H9 (cell line): Measurements from ENCODE around the gene KCNMA1. TPM values are rescaled to one million over a fixed set of nuclear protein-coding genes. Genes with fewer than 3 reads are reported as not detected.

Experiments
- DNase-seq: peaks from one replicate; pipeline ENCODE4 v3.0.0-alpha.2; 2017
- H2AFZ ChIP-seq: one replicate; pipeline ENCODE4 v1.6.1; 2013; ENCODE audit warnings: mild to moderate bottlenecking, low read length, control low read depth, moderate library complexity
- H2AK5ac ChIP-seq: 2 replicates; pipeline ENCODE4 v1.6.1; 2013; ENCODE audit warnings: low read length, control low read depth, mixed read lengths; ENCODE audit not compliant: insufficient read length
- H2BK120ac ChIP-seq: one replicate; pipeline ENCODE4 v1.6.1; 2013; ENCODE audit warnings: low read depth, mild to moderate bottlenecking, low read length, control low read depth, inconsistent platforms; ENCODE audit not compliant: poor library complexity, severe bottlenecking
- H2BK12ac ChIP-seq: 2 replicates; pipeline ENCODE4 v1.6.1; 2013; ENCODE audit warnings: low read length, control low read depth, mixed read lengths, low read depth; ENCODE audit not compliant: insufficient read length
- H2BK15ac ChIP-seq: 2 replicates; pipeline ENCODE4 v1.6.1; 2013; ENCODE audit warnings: low read depth, low read length, control low read depth
- H2BK20ac ChIP-seq: one replicate; pipeline ENCODE4 v1.6.1; 2013; ENCODE audit warnings: low read depth, mild to moderate bottlenecking, low read length, control low read depth, inconsistent platforms; ENCODE audit not compliant: poor library complexity, severe bottlenecking
- H2BK5ac ChIP-seq: 2 replicates; pipeline ENCODE4 v1.6.1; 2013; ENCODE audit warnings: low read length, control low read depth, mixed read lengths; ENCODE audit not compliant: insufficient read length
- H3K14ac ChIP-seq: 2 replicates; pipeline ENCODE4 v1.6.1; 2013; ENCODE audit warnings: low read length, control low read depth; ENCODE audit not compliant: insufficient read depth
- H3K18ac ChIP-seq: 2 replicates; pipeline ENCODE4 v1.6.1; 2013; ENCODE audit warnings: low read depth, mild to moderate bottlenecking, mixed read lengths, low read length, control low read depth; ENCODE audit not compliant: insufficient read length
- H3K23ac ChIP-seq: 2 replicates; pipeline ENCODE4 v1.6.1; 2013; ENCODE audit warnings: low read length, control low read depth, mixed read lengths, low read depth; ENCODE audit not compliant: insufficient read length
- H3K23me2 ChIP-seq: 2 replicates; pipeline ENCODE4 v1.6.1; 2013; ENCODE audit warnings: low read depth, mild to moderate bottlenecking, mixed read lengths, low read length, control low read depth; ENCODE audit not compliant: insufficient read length, poor library complexity, severe bottlenecking
- H3K27ac ChIP-seq: 2 replicates; pipeline ENCODE4 v1.5.1; 2013; ENCODE audit warnings: low read length, control low read depth, mixed read lengths, low read depth; ENCODE audit not compliant: insufficient read length
- H3K27me3 ChIP-seq: 2 replicates; pipeline ENCODE4 v1.6.1; 2013; ENCODE audit warnings: low read length, control low read depth, inconsistent platforms; ENCODE audit not compliant: insufficient read depth
- H3K4ac ChIP-seq: 2 replicates; pipeline ENCODE4 v1.6.1; 2013; ENCODE audit warnings: low read depth, mild to moderate bottlenecking, control low read depth, inconsistent platforms, low read length, moderate library complexity
- H3K4me1 ChIP-seq: 2 replicates; pipeline ENCODE4 v1.6.1; 2013; ENCODE audit warnings: low read length, control low read depth, inconsistent platforms; ENCODE audit not compliant: insufficient read depth
- H3K4me2 ChIP-seq: 2 replicates; pipeline ENCODE4 v1.6.1; 2013; ENCODE audit warnings: low read length, control low read depth, mixed read lengths; ENCODE audit not compliant: insufficient read length, insufficient read depth
- H3K56ac ChIP-seq: 2 replicates; pipeline ENCODE4 v1.6.1; 2013; ENCODE audit warnings: low read depth, mild to moderate bottlenecking, mixed read lengths, low read length, control low read depth; ENCODE audit not compliant: insufficient read length
- H3K79me1 ChIP-seq: 2 replicates; pipeline ENCODE4 v1.6.1; 2013; ENCODE audit warnings: low read depth, mild to moderate bottlenecking, moderate library complexity, low read length, control low read depth, inconsistent platforms; ENCODE audit not compliant: insufficient read depth, poor library complexity, severe bottlenecking
- H3K79me2 ChIP-seq: 2 replicates; pipeline ENCODE4 v1.6.1; 2013; ENCODE audit warnings: low read length, control low read depth, inconsistent platforms; ENCODE audit not compliant: insufficient read depth
- H3K9ac ChIP-seq: 2 replicates; pipeline ENCODE4 v1.6.1; 2013; ENCODE audit warnings: low read length, control low read depth, mixed read lengths; ENCODE audit not compliant: insufficient read length; ENCODE audit errors: extremely low read depth
- H3K9me3 ChIP-seq: one replicate; pipeline ENCODE4 v1.6.1; 2013; ENCODE audit warnings: low read depth, low read length, inconsistent platforms; ENCODE audit not compliant: control insufficient read depth
- H3T11ph ChIP-seq: one replicate; pipeline ENCODE4 v1.6.1; 2013; ENCODE audit warnings: mild to moderate bottlenecking, low read length, control low read depth, inconsistent platforms
- H4K20me1 ChIP-seq: one replicate; pipeline ENCODE4 v1.6.1; 2013; ENCODE audit not compliant: control insufficient read depth, insufficient read length, insufficient read depth
- H4K5ac ChIP-seq: 2 replicates; pipeline ENCODE4 v1.6.1; 2013; ENCODE audit warnings: low read depth, mild to moderate bottlenecking, mixed read lengths, low read length, control low read depth; ENCODE audit not compliant: insufficient read length
- H4K8ac ChIP-seq: replicated peaks from 2 replicates; pipeline ENCODE4 v1.6.1; 2013; ENCODE audit warnings: low read length, control low read depth, mixed read lengths, low read depth; ENCODE audit not compliant: insufficient read length
- H4K91ac ChIP-seq: 2 replicates; pipeline ENCODE4 v1.6.1; 2013; ENCODE audit warnings: low read depth, mild to moderate bottlenecking, moderate library complexity, mixed read lengths, low read length, control low read depth; ENCODE audit not compliant: insufficient read length
- H3K27ac Mint-ChIP-seq, 3 experiments: 2 replicates in 2 of 3; 3 replicates in 1 of 3; pipeline ENCODE4 v1.8.0; 2020 to 2021; ENCODE audit warnings: mixed read lengths in 3 of 3, mild to moderate bottlenecking in 1 of 3, moderate library complexity in 1 of 3
- H3K27me3 Mint-ChIP-seq: 2 replicates; pipeline ENCODE4 v1.8.0; 2021; ENCODE audit warnings: low read depth, mild to moderate bottlenecking, moderate library complexity, mixed read lengths
- H3K36me3 Mint-ChIP-seq, 3 experiments: 2 replicates in 2 of 3; 3 replicates in 1 of 3; pipeline ENCODE4 v1.8.0; 2020 to 2021; ENCODE audit warnings: low read depth in 3 of 3, mixed read lengths in 3 of 3; ENCODE audit not compliant: insufficient read depth in 1 of 3
- H3K4me1 Mint-ChIP-seq, 2 experiments: 2 replicates each; pipeline ENCODE4 v1.8.0; 2020; ENCODE audit warnings: mixed read lengths in 2 of 2
- H3K4me3 Mint-ChIP-seq, 2 experiments: 2 replicates in 1 of 2; 3 replicates in 1 of 2; pipeline ENCODE4 v1.8.0; 2020 to 2021; ENCODE audit warnings: mild to moderate bottlenecking in 2 of 2, mixed read lengths in 2 of 2, moderate library complexity in 1 of 2
- H3K9me3 Mint-ChIP-seq, 2 experiments: 2 replicates in 1 of 2; 3 replicates in 1 of 2; pipeline ENCODE4 v1.8.0; 2020; ENCODE audit warnings: mild to moderate bottlenecking in 2 of 2, mixed read lengths in 2 of 2, moderate library complexity in 1 of 2
- CTCF ChIP-seq: fragments of 200-600 bp; sonication (generic); conservative IDR thresholded peaks from 3 replicates; pipeline ENCODE4 v1.8.0; 2021; ENCODE audit warnings: antibody characterized with exemption, mild to moderate bottlenecking
- WGBS: extraction: QIAGEN DNeasy Blood & Tissue Kit; methylation state at CpG from one replicate; pipeline ENCODE4 v1.1.7; 2013; ENCODE audit warnings: missing lambda C conversion rate, low lambda C conversion rate, mixed read lengths; ENCODE audit not compliant: insufficient read length; ENCODE audit errors: extremely low coverage; 5-methylcytosine and 5-hydroxymethylcytosine counted together
- total RNA-seq: library from RNA; stranded (reverse); gene quantifications from 2 replicates; pipeline ENCODE4 v1.2.1, GENCODE V29; 2021

Gene KCNMA1
- total RNA-seq, 1 experiment from 2014 or later, result 2.0 TPM

GRCh38 chr10:77582710-77583115 is 54.9 kb downstream of the KCNMA1 start:
- Histone ChIP-seq H2BK12ac (no peak overlapping the region), H3K23me2 (no peaks in the 10 kb centered on the region), H4K8ac (no peak overlapping the region), H2BK120ac (no peak overlapping the region), H3K56ac (no peak overlapping the region), H2AFZ (no peak overlapping the region), H4K5ac (no peak overlapping the region), H2BK5ac (no peak overlapping the region), H3K79me2 (no peaks in the 10 kb centered on the region), H2BK15ac (no peak overlapping the region), H2AK5ac (no peak overlapping the region), H3K18ac (no peak overlapping the region), H3K23ac (no peak overlapping the region), H3T11ph (no peak overlapping the region), H3K9me3 (no peaks in the 10 kb centered on the region), H3K4me1 (0 out of 2 replicates have a peak, but pooled peaks cover 3% of the 10 kb centered on the region), H3K9ac (no peak overlapping the region), H3K27me3 (no peaks in the 10 kb centered on the region), H2BK20ac (no peak overlapping the region), H3K4me2 (no peak overlapping the region), H3K79me1 (no peaks in the 10 kb centered on the region), H4K91ac (no peak overlapping the region), H3K27ac (no peak overlapping the region), H3K4ac (no peak overlapping the region), H4K20me1 (no peaks in the 10 kb centered on the region), H3K14ac (no peak overlapping the region)
- H3K36me3 Mint-ChIP-seq, result no peaks in the 10 kb centered on the region
- H3K27ac Mint-ChIP-seq, result no peak overlapping the region
- no peaks in the 10 kb centered on the region for H3K9me3 Mint-ChIP-seq
- H3K27me3 Mint-ChIP-seq, result no peaks in the 10 kb centered on the region
- no peak for TF ChIP-seq CTCF
- WGBS, result no CpG with 5 or more reads among the region's 4 CpGs
- no peak overlapping the region for H3K4me3 Mint-ChIP-seq
- peaks cover 4 to 8% of the 10 kb centered on the region in 2 experiments for H3K4me1 Mint-ChIP-seq
- DNase-seq, result no peak
